Fibroblast of skin of left quadriceps (primary cell): ENCODE results near the gene ARPC1A.
"Not testable (repeated sequence)": the region's sequence is repeated elsewhere in the genome, so short reads cannot be mapped to it uniquely, and the experiment has no call there.

ENCODE experiments used
- DNase-seq, 2 experiments: peaks; one replicate each; pipeline ENCODE4 v3.0.0-alpha.2; 2013; ENCODE audit warnings: low read depth in 2 of 2

ARPC1A gene

DNA sequence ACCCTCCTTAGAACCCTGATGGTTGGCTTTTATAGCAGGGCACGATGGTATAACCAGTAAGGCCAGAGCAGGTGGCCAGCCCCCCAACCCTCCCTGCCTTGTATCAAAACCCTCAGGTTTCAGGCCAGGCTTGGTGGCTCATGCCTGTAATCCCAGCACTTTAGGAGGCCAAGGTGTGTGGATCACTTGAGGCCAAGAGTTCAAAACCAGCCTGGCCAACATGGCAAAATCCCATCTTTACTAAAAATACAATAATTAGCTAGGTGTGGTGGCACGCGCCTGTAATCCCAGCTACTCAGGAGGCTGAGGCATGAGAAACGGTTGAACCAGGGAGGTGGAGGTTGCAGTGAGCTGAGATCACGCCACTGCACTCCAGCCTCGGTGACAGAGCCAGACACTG lies 3.0 kb upstream of the ARPC1A start:
- DNase-seq, result not testable (repeated sequence)

GRCh38 chr7:99324559-99324958 lies 1.1 kb upstream of the ARPC1A start:
- DNase-seq, result no peak

DNA sequence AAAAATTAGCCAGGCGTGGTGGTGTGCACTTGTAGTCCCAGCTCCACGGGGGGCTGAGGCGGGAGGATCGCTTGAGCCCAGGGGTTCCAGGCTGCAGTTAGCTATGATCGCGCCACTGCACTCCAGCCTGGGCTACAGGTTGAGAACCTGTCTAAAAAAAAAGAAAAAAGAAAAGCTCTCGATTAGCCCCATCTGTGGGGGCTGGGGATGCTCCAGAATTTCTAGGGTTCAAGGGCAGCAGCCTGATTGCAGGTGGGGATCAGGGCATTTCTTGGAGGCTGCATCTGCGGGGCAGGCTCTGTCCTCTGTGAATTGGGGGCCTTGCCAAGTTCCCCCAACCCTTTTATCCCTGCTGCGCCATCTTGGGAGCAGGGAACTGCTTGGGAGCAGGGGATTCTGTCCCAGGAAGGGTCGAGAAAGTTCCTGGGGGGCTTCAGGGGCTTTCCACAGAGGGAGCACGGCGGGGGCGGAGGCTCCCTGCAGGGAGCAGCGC lies 651 bp upstream of the ARPC1A start:
- DNase-seq, result no peak

DNA sequence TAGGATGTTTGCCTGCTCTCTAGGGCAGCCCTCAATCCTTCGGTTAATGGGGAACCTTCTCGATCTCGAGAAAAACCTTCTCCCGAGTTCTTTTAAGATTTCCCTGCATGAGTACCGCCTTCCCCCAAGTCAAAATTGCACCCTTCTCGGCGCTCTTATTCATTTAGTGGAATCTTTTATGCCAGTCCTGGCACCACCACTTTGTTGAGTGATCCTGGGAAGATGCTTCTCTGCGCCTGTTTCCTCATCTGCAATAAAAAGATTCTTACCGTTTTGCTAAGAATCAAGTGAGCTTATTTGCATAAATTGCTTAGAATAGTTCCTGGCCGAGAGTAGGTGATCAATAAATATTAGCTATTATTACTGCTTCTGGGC lies 697 bp downstream of the ARPC1A start:
- no peak for DNase-seq

- DNase-seq, result peak; percentile 67 to 69
Observed at GRCh38 chr7:99330314-99330961, 4.7 kb downstream of the ARPC1A start.

DNA sequence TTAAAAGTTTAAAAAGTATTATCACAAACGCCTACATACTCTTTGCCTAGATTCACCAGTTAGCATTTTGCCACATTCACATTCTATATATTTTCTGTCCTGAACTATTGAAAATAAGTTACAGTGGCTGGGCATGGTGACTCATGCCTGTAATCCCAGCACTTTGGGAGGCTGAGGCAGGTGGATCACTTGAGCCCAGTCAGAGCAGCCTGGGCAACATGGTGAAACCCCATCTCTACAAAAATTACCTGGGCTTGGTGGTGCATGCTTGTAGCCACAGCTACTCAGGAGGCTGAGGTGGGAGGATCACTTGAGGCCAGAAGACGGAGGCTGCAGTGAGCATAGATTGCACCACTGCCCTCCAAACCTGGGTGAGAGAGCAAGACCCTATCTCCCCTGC lies 5.3 kb downstream of the ARPC1A start:
- DNase-seq, result no peak

GRCh38 chr7:99339595-99339994 lies 13.9 kb downstream of the ARPC1A start:
- DNase-seq, result no peak

DNA sequence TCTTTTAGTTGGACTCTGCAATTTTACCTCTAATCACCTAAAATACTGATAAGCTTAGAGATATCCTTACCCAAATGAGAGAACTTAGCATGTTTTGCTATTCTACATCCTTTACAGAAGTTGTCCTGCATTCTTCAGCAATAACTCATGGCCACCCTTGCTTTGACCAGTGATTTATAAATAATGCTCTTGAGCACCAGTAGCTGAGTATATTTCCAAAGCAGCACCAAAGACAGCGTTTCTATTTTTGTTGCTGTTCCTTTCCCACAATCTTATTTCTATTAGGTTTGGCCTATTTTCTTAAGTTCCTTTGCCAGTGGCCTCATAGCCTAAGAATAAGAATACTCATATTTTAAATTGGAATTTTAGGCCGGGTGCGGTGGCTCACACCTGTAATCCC lies 15.0 kb downstream of the ARPC1A start:
- no peak for DNase-seq

- no peak for DNase-seq
Observed at GRCh38 chr7:99344061-99344647, 18.5 kb downstream of the ARPC1A start.

- not testable (repeated sequence) for DNase-seq
Observed at GRCh38 chr7:99350641-99351040, 24.9 kb downstream of the ARPC1A start.

DNA sequence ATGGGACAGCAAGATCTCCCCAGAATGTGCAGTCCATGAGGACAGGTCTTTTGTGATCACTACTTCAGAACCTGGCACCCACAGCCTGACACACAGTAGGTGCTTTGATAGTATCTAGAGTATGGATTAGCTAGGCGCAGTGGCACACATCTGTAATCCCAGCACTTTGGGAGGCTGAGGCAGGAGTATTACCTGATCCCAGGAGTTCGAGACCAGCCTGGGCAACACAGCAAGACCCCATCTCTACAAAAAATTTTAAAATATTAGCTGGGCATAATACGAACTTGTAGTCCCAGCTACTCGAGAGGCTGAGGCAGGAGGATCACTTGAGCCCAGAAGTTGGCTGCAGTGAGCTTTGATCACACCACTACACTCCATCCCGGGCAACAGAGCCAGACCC lies 26.5 kb downstream of the ARPC1A start:
- DNase-seq, result no peak

DNA sequence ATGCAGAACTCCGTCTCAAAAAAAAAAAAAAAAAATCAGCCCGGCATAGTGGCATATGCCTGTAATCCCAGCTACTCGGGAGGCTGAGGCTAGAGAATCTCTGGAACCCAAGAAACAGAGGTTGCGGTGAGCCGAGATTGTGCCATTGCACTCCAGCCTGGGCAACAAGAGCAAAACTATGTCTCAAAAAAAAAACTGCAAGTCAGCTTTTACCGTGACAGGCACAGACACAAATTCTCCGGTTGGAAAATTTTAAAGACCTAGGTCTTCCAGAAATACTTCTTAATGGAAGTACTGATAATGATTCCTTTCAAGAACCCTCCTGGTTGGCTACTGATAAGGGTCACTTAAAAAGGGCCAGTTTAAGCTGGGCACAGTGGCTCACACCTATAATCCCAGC lies 29.4 kb downstream of the ARPC1A start:
- no peak for DNase-seq

GRCh38 chr7:99357701-99358490 lies 32.2 kb downstream of the ARPC1A start:
- no peak for DNase-seq

DNA sequence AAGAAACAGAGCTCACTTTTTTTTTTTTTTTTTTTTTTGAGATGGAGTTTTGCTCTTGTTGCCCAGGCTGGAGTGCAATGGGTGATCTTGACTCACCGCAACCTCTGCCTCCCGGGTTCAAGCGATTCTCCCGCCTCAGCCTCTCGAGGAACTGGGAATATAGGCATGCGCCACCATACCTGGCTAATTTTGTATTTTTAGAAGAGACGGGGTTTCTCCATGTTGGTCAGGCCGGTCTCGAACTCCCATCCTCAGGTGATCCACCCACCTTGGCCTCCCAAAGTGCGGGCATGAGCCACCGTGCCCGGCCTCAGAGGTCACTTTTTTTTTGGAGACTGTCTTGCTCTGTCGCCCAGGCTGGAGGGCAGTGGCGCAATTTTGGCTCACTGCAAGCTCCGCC lies 32.8 kb downstream of the ARPC1A start:
- DNase-seq, result not testable (repeated sequence)

GRCh38 chr7:99359465-99360154 lies 33.9 kb downstream of the ARPC1A start:
- DNase-seq, result no peak

- DNase-seq, result no peak
Observed at GRCh38 chr7:99362801-99363200, 37.1 kb downstream of the ARPC1A start.

DNA sequence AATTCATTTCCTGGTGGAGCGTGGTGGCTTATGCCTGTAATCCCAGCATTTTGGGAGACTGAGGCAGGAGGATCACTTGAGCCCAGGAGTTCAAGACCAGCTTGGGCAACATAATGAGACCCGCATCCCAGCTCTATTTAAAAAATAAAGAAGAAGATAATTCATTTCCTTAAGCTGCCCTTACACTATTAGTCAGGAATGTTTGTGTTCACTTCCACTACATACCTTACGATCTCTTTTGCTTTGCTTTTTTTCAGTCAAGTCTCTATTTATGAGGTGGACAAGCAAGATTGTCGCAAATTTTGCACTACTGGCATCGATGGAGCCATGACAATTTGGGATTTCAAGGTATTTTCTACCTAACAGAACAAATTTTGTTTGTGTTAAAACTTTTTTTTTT lies 37.6 kb downstream of the ARPC1A start:
- no peak for DNase-seq

GRCh38 chr7:99365318-99366141 lies 39.8 kb downstream of the ARPC1A start:
- DNase-seq, result no peak

- DNase-seq, result no peak
Observed at GRCh38 chr7:99366646-99367045, 40.9 kb downstream of the ARPC1A start.

DNA sequence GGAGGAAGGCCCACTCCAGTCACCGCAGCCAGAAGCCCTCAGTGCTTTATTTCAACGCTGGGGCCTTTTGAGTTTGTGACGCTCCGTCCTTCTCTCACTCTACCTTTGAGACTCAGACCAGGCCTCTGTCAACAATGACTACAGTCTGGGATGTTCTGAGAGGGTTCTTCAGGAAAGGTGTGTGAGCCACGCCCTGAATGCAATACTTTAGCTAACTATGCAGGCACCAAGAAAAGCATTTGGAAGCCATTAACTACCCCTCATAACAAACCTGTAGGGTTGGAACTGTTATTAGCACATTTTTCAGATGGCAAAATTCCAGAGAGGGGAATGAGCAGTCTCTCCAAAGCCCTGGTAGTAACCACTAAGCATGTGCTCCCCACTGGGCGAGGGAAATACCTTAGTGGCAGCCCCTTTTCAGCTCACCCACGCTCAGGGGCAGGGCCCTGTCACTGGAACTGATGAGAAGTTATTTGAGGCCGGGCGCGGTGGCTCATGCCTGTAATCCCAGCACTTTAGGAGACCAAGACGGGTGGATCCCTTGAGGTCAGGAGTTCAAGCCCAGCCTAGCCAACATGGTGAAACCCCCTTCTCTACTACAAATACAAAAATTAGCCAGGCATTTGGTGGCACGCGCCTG lies 43.2 kb downstream of the ARPC1A start:
- no peak for DNase-seq
